ENCODE results near the gene PIAS3.
A peak's percentile ranks its signal among the peaks of the same experiment; 100 is the strongest.

PIAS3 gene

GRCh38 chr1:145858901-145859490 is at the start of gene PIAS3:
TSS of gene PIAS3 (minus strand) at chr1:145859081. CDS start at chr1:145858990, 91 bp downstream.
- peak; percentile 70 for DNase-seq

- no peak for DNase-seq
Observed at GRCh38 chr1:145908653-145909052, 49.8 kb upstream of the PIAS3 start.

DNA sequence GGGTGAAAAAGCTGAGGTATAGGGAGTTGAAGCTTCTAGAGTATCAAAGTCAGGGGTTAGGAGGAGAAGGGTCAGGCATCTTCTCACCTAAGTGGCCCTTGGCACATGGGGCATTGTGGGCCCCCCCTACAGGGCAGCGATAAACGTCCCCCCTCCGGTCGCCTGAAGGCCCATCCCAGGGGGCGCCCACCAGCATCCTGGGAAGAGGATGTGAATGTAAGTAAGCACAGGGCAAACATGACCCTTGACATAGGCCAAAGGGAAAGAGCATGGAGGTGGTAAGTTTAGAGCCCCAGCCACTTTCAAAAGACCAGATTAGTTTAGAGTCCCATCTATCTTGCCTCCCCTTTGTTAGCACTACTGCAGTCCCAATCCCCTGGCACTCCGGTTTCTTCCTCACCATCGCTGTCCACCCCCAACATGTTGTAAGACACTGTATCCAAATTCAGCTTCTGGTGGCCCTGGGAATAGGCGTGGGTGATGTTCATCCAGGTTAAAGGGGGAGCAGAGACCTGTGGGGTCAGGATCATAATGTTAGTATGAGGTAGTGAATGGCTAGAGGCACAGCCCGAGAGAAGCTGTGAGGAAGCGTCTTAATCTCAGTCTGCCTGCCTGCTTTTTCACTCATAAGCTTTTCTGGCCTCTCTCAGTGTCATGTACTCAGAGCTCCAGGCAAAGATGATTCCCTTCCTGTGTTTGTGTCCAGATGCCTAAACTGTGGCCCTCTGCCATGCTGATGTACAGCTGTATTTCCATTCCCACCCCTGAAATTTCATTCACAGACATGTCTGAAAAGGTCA is 48.3 kb upstream of the PIAS3 start:
- DNase-seq, result no peak

DNA sequence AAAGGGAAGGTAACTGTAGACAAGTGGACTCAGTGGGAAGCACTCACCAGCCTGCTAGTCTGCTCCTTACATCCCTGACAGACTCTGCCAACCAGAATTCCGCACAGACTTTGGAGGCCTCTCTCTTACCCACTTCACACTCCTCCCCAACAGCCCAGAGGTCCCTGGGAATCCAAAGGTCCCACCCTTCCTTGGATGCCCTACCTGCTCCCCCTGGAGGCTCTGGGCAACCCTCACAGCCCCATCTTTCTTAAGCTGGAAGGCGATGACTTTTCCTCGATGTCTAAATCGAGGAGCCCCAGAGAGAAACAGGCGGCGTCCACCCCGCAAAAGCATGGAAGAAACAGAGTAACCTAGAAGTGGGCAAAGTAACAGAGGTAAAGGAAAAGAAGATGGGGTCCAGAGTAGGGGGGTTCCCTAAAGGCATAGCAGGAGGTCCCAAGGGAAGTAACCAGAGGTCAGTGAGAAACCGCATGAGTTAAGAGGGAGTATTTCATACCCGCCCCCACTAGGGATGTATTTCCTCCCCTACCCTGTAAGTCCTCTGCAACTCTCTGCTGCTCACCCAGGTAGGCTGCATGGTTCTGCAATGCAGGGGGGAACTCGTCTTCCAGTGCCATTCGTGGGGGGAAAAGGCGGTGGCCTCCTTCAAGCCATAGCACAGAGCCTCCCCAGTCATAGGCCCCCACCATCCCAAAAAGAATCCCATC is 42.6 kb upstream of the PIAS3 start:
- DNase-seq, result no peak

- DNase-seq, result no peak
Observed at GRCh38 chr1:145898756-145899155, 39.9 kb upstream of the PIAS3 start.

- DNase-seq, result no peak
Observed at GRCh38 chr1:145897969-145898368, 39.1 kb upstream of the PIAS3 start.

- DNase-seq, result no peak
Observed at GRCh38 chr1:145895471-145895870, 36.6 kb upstream of the PIAS3 start.

GRCh38 chr1:145893306-145894055 is 34.6 kb upstream of the PIAS3 start:
- DNase-seq, result no peak

DNA sequence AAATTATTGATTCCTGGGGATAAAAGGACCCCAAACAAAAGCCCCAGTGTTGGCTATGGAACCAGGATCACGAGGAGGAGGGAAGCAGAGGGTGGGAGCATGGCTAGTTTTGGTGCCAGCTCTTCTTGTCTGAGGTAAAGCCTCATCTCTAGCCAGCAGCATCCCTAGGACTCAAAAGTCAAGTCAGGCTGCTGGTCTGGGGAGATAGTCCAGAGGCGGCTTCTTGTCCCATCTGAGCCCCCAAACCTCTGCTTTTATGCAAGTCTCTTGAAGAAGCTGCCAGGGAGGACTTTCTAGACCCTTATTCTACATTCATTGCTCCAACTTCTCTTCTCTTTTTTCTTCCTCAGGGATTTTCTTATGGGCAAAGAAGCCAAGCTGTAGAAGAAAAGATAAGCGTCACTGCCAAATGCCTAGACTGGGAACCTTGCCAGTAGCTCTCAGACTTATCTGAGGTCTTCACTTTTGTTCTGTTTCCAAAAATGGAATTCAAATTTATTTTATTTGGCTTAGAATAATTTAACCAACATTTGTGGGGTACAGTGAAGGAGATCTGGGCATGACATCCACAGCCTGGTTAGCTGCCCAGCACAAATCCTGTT is 33.7 kb upstream of the PIAS3 start:
- DNase-seq, result no peak

GRCh38 chr1:145891587-145892485 is 33.0 kb upstream of the PIAS3 start:
- DNase-seq, result peak; percentile 26

DNA sequence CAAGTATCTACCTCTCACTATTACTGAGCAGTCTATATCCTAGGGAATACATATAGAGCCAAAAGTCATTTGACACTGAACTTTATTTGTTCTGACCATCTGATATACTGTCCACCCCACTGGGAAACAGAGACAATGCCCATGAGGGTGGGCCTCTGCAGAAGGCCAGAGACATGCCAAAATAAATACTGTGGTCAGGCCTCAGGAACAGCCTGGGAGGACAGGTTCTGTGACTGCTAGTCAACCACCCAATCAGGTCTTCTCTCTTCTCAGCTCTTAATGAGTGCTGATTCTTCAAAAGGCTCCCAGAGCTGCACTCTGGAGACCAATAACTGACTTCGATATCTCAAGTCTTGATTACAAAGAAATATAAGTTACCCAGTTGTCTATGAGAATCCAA is 32.3 kb upstream of the PIAS3 start:
- DNase-seq, result no peak

DNA sequence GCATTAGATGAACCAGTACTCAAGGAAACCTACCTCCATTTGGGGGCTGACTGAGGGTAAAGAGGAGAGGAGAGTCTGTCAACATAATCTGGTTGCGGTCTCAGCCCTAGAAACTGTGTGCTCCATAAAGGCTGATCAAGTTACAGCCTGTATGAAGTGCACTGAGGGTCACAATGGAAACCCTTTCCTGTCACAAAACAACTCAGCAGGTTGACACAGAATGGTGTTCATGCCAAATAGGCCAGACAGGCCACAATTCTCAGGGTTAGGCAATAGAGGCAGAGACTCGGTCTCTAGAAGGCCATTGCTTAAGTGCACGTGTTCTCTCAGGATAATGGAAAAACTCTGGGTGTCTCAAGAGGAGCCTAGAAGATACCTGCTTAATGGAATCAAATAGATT is 30.8 kb upstream of the PIAS3 start:
- DNase-seq, result no peak

DNA sequence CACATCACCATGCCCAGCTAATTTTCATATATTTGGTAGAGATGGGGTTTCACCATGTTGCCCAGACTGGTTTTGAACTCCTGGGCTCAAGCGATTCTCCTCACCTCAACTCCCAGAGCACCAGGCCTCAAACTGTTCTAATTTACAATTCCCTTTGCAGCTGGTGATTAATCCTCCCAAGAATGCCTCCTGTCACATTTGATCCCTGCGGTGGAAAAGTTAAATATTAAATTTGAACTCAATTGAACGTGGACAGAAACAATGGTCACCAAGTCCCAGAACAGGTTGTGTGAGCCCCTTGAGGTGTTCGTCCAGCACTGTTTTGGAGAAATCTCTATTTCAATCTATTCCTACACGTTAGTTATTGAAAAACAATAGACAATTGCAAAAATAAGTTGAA is 28.8 kb upstream of the PIAS3 start:
- no peak for DNase-seq

- no peak for DNase-seq
Observed at GRCh38 chr1:145886816-145887215, 27.9 kb upstream of the PIAS3 start.

GRCh38 chr1:145886390-145886789 is 27.5 kb upstream of the PIAS3 start:
- DNase-seq, result no peak

DNA sequence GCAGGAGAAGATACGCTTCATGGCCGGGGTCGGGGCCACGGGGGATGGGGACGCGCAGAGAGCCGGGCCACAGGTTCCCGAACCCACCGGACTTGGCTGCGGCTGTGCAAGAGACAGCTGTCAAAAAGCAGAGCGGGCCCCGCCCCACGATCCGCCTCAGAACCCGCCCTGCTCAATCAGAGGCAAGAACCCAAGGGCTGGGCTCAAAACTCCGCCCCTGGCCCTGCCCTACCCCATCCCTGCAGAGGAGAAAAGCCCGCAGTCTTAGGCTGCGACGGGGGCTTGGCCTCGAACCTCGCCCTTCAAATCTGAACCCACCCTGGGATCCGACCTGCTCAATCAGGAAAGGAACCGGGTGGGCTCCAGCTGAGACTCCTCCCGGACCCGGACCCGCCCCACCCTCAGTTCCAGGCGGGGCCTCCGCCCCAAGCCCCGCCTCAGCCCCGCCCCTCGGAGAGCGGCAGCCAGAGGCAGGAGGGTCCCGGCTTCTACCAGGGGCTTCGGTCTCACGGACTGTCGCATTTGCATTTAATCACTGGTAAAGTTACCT is 26.9 kb upstream of the PIAS3 start, which contains the start of gene ANKRD35:
TSS of gene ANKRD35 (minus strand) at position 129 of the 550 bp plus-strand sequence. CDS start at position 21, 108 bp downstream.
- DNase-seq, result peak; percentile 74

DNA sequence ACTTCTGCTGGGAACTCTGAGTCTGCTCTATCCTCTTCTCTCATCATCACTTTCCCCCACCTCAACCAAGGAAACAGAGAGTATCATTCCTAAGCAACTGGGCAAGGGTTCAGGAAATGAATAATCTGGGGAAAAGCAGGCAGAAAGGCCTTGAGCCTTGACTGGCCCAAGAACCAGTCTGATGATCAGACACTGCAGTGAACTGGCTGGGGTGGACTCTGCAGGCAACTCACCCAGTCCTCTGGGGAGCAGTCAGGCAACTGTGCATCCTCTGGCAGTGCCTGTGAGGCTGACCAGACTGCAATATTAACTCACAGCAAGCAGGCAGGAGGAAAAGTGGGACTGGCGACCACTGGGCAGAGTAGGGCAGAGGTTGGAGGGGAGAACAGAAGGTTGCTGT is 25.8 kb upstream of the PIAS3 start:
- DNase-seq, result no peak

DNA sequence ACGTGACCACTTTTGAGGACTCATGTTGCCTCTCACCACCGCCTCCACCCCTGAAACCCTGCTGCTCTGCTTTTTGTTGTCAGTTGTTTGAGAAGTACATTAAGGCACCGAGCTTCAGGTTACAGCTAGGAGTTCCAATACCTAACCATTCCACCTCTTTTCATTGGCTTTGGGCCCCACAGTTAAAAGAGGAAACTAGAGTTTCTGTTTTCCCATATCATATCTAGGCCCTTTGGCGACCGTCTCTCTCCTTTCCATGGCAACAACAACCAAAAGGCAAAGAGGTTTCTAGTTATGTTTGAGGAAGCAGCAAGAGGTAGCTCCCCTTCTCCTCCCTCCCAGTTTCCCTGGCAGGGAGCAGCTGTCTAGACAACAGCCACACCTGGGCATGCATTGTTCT is 20.9 kb upstream of the PIAS3 start:
- no peak for DNase-seq

- no peak for DNase-seq
Observed at GRCh38 chr1:145878724-145879123, 19.8 kb upstream of the PIAS3 start.

- DNase-seq, result no peak
Observed at GRCh38 chr1:145877923-145878486, 19.1 kb upstream of the PIAS3 start.

- DNase-seq, result no peak
Observed at GRCh38 chr1:145874646-145875045, 15.8 kb upstream of the PIAS3 start.

Data from activated CD4-positive, alpha-beta T cell treated with anti-CD3 and anti-CD28 coated beads for 1 hour (primary cell).